MM.1S (cell line): Measurements from ENCODE around the gene TMC6.
A peak's percentile ranks its signal among the peaks of the same experiment; 100 is the strongest.

Source experiments
- DNase-seq: peaks from one replicate; pipeline ENCODE4 v3.0.0-alpha.2; 2015
- H2AFZ ChIP-seq: fragments of 300-600 bp; sonication (generic); 2 replicates; pipeline ENCODE4 v1.6.0; 2016; ENCODE audit warnings: antibody characterized with exemption, low read length
- H3F3A ChIP-seq: fragments of 300-600 bp; sonication (generic); 2 replicates; pipeline ENCODE4 v1.6.1; 2016; ENCODE audit warnings: mild to moderate bottlenecking, antibody characterized with exemption, low read length, moderate library complexity, mixed read lengths; ENCODE audit not compliant: insufficient read depth
- H3K27ac ChIP-seq: fragments of 300-600 bp; sonication (generic); 2 replicates; pipeline ENCODE4 v1.5.1; 2016; ENCODE audit warnings: mild to moderate bottlenecking, low read length
- H3K27me3 ChIP-seq: fragments of 300-600 bp; sonication (generic); replicated peaks from 2 replicates; pipeline ENCODE4 v1.6.0; 2016; ENCODE audit warnings: low read length; ENCODE audit not compliant: insufficient read depth
- H3K36me3 ChIP-seq: fragments of 300-600 bp; sonication (generic); replicated peaks from 2 replicates; pipeline ENCODE4 v1.6.1; 2016; ENCODE audit warnings: mild to moderate bottlenecking, low read length, mixed read lengths; ENCODE audit not compliant: insufficient read depth
- H3K4me1 ChIP-seq: fragments of 300-600 bp; sonication (generic); 2 replicates; pipeline ENCODE4 v1.6.1; 2016; ENCODE audit warnings: low read length, mixed read lengths
- H3K4me2 ChIP-seq: fragments of 300-600 bp; sonication (generic); 2 replicates; pipeline ENCODE4 v1.6.0; 2016; ENCODE audit warnings: low read depth, low read length
- H3K4me3 ChIP-seq: fragments of 300-600 bp; sonication (generic); 2 replicates; pipeline ENCODE4 v1.5.1; 2016; ENCODE audit warnings: low read length, mixed read lengths
- H3K79me2 ChIP-seq: fragments of 300-600 bp; sonication (generic); 2 replicates; pipeline ENCODE4 v1.6.1; 2016; ENCODE audit warnings: mixed run types, low read length, mixed read lengths
- H3K9ac ChIP-seq: fragments of 300-600 bp; sonication (generic); 2 replicates; pipeline ENCODE4 v1.6.1; 2016; ENCODE audit warnings: low read length, mixed read lengths
- H3K9me2 ChIP-seq: fragments of 300-600 bp; sonication (generic); replicated peaks from 2 replicates; pipeline ENCODE4 v1.6.1; 2016; ENCODE audit warnings: mild to moderate bottlenecking, low read length, mixed read lengths; ENCODE audit not compliant: insufficient read depth
- H3K9me3 ChIP-seq: fragments of 300-600 bp; sonication (generic); replicated peaks from 2 replicates; pipeline ENCODE4 v1.6.1; 2016; ENCODE audit warnings: mild to moderate bottlenecking, low read length, mixed read lengths; ENCODE audit not compliant: insufficient read depth
- H4K20me1 ChIP-seq: fragments of 300-600 bp; sonication (generic); 2 replicates; pipeline ENCODE4 v1.6.1; 2016; ENCODE audit warnings: mild to moderate bottlenecking, low read length, moderate library complexity, mixed read lengths; ENCODE audit not compliant: insufficient read depth
- EZH2 ChIP-seq: fragments of 300-600 bp; sonication (generic); optimal IDR thresholded peaks from 2 replicates; pipeline ENCODE3; 2017; ENCODE audit warnings: low read depth, mild to moderate bottlenecking, antibody characterized with exemption, low read length, mixed read lengths
- EZH2phosphoT487 ChIP-seq: fragments of 300-600 bp; sonication (generic); IDR thresholded peaks from 2 replicates; pipeline ENCODE4 v1.6.1; 2018; ENCODE audit warnings: antibody characterized with exemption, low read length
- TF ChIP-seq, protein P1 (sequence below): fragments of 300-600 bp; sonication (generic); IDR thresholded peaks from 2 replicates; pipeline ENCODE4 v1.5.1; 2016; ENCODE audit warnings: antibody characterized with exemption, low read length, mixed read lengths

TMC6 gene

DNA sequence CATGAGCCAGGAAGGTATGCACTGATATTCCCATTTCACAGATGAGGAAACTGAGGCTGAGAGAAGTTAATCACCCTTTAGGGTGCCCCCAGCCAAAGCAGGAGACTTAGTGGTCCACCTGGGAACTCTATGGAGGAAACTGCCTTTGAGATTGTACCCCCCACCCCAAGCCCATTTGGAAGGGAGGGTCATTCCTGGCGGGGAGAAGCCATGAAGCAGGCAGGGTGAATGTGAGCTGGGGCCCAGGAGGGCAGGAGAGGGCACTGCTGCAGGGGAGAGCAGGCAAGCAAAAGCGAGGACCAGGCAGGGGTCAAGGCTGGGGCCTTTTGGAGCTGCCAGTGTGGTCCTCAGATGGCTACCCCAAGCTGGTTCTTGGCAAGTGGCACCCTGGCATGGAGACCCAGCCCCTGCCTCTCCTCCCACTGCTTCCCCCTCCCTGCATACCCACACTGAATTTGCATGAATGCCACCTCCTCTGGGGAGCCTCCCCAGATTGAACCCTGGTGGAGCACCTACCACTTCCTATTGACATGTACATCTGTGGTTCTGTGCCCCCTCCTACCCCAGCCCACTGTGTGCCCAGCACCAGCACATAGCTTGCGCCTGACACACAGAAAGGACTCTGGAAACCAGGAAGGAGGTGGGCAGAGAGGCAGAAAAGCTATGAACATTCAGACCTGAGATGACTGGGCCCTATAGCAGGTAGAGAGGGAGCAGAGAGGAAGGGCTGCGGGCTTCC lies 965 bp upstream of the TMC6 start:
- Histone ChIP-seq H3K27me3 (no peaks in the 10 kb centered on the region), H3K9ac (peak overlapping the region; percentile 93; the same call in 1 of the 2 replicates), H4K20me1 (no peaks in the 10 kb centered on the region), H3K4me2 (peak overlapping the region; percentile 97), H3K9me2 (no peaks in the 10 kb centered on the region), H3K4me3 (peak overlapping the region; percentile 74; the same call in 1 of the 2 replicates), H3K27ac (peak overlapping the region; percentile 83), H3K79me2 (peaks cover 82% of the 10 kb centered on the region), H3F3A (peaks cover 28% of the 10 kb centered on the region), H2AFZ (no peak overlapping the region), H3K4me1 (peaks cover 47% of the 10 kb centered on the region), H3K9me3 (no peaks in the 10 kb centered on the region), H3K36me3 (peaks cover 4% of the 10 kb centered on the region)
- TF ChIP-seq EZH2phosphoT487 (no peak), EZH2 (no peak)
- TF ChIP-seq, protein P1, sequence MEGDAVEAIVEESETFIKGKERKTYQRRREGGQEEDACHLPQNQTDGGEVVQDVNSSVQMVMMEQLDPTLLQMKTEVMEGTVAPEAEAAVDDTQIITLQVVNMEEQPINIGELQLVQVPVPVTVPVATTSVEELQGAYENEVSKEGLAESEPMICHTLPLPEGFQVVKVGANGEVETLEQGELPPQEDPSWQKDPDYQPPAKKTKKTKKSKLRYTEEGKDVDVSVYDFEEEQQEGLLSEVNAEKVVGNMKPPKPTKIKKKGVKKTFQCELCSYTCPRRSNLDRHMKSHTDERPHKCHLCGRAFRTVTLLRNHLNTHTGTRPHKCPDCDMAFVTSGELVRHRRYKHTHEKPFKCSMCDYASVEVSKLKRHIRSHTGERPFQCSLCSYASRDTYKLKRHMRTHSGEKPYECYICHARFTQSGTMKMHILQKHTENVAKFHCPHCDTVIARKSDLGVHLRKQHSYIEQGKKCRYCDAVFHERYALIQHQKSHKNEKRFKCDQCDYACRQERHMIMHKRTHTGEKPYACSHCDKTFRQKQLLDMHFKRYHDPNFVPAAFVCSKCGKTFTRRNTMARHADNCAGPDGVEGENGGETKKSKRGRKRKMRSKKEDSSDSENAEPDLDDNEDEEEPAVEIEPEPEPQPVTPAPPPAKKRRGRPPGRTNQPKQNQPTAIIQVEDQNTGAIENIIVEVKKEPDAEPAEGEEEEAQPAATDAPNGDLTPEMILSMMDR: no peak
- peak; percentile 66 for DNase-seq

DNA sequence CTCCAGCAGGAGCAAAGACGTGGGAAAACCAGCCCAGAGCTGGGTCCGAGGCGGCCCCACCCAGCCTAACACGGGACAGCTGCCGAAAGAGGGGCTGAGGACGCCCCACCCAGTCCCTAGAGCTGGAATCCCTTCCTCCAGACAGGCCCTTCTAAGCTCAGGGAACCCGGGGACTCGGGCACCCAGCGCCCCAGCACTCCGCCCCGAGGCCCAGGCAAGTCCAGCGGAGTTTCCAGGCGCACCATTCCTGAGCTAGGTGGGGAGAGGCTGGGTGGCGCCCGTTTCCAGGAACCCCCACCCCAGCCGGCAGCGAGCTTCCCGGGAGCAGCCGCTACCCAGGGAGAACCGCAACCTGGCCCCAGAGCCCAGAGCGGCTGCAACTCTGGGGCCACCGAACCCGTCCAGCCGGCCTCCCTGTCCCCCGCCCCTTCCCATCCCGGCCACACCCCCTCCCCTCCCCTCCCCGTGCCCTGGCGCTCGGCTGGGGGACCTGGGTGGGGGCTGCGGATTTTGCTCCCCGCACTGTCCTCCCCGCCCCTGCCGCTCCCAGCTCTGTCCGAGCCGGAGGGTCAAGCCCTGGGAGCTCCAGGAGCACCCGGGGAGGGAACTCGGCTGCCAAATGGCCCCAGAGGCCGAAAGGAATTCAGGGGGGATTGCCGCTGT lies 536 bp downstream of the TMC6 start:
- no peak for DNase-seq
- Histone ChIP-seq H3K4me1 (peaks cover 42% of the 10 kb centered on the region), H3F3A (peaks cover 28% of the 10 kb centered on the region), H3K79me2 (peaks cover 81% of the 10 kb centered on the region), H3K9me2 (no peaks in the 10 kb centered on the region), H3K9ac (peak overlapping the region; percentile 93), H4K20me1 (no peaks in the 10 kb centered on the region), H2AFZ (peak overlapping the region; percentile 32; the same call in 1 of the 2 replicates), H3K9me3 (no peaks in the 10 kb centered on the region), H3K36me3 (peaks cover 1% of the 10 kb centered on the region; the same call in 1 of the 2 replicates), H3K4me2 (peak overlapping the region; percentile 88), H3K4me3 (peak overlapping the region; percentile 96), H3K27ac (peak overlapping the region; percentile 73; the same call in 1 of the 2 replicates), H3K27me3 (no peaks in the 10 kb centered on the region)
- TF ChIP-seq, protein P1: no peak
- no peak for TF ChIP-seq EZH2phosphoT487
- TF ChIP-seq EZH2: no peak

DNA sequence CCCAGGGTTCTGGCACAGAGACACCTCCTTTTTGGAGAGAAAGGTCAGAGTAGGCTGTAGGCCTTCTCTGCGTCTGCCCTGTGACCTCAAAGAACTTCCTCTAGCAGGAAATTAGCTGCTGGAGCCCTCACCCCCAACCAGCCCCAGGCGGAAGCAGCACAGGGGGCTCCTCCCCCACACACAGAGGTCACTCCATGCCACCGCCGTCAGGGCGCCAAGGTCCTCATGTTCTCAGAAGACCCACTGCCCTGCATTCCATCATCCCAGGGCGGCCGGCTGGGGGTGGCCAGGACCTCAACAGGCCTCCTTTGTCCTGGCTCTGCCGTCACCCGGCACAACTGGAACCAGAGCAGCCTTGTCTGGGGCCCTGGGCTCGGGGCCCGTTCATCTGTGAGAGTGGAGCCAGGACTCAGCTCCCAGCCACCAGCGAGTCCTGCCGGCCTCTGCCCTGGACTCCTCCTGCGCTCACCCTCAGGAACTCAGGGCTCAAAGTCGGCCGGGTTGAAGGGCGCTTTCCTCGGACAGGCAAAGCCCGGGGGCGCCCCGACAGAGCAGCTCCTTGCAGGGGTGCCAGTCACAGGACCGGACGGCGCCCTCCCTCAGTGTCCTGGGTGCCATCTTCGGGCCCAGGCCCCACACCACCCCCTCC lies 1.2 kb downstream of the TMC6 start:
- Histone ChIP-seq H3K79me2 (peaks cover 81% of the 10 kb centered on the region), H2AFZ (no peak overlapping the region), H3K9me2 (no peaks in the 10 kb centered on the region), H3K9ac (peak overlapping the region; percentile 93), H4K20me1 (no peaks in the 10 kb centered on the region), H3K36me3 (0 out of 2 replicates have a peak, but pooled peaks cover 6% of the 10 kb centered on the region), H3K4me3 (peak overlapping the region; percentile 96), H3K27me3 (no peaks in the 10 kb centered on the region), H3K9me3 (no peaks in the 10 kb centered on the region), H3K27ac (peak overlapping the region; percentile 73), H3K4me1 (peaks cover 42% of the 10 kb centered on the region), H3F3A (peaks cover 28% of the 10 kb centered on the region), H3K4me2 (peak overlapping the region; percentile 88)
- DNase-seq: peak; percentile 90
- TF ChIP-seq, protein P1: no peak
- TF ChIP-seq EZH2: no peak
- no peak for TF ChIP-seq EZH2phosphoT487
